IPS-18a (cell line): Measurements from ENCODE around the gene GSTP1.
"Not testable (repeated sequence)": the region's sequence is repeated elsewhere in the genome, so short reads cannot be mapped to it uniquely, and the experiment has no call there.

Experiments used
- H3K27ac ChIP-seq: one replicate; pipeline ENCODE4 v1.5.1; 2013; ENCODE audit warnings: low read length
- H3K27me3 ChIP-seq: one replicate; pipeline ENCODE4 v1.6.1; 2013; ENCODE audit warnings: mild to moderate bottlenecking, low read length; ENCODE audit not compliant: control insufficient read depth, insufficient read depth
- H3K36me3 ChIP-seq: one replicate; pipeline ENCODE4 v1.6.1; 2013; ENCODE audit warnings: low read depth, low read length; ENCODE audit not compliant: control insufficient read depth
- H3K4me1 ChIP-seq: one replicate; pipeline ENCODE4 v1.6.1; 2013; ENCODE audit warnings: low read depth, low read length; ENCODE audit not compliant: control insufficient read depth
- H3K4me3 ChIP-seq: one replicate; pipeline ENCODE4 v1.5.1; 2013; ENCODE audit warnings: low read length
- H3K9ac ChIP-seq: one replicate; pipeline ENCODE4 v1.6.1; 2013; ENCODE audit warnings: mild to moderate bottlenecking, low read length, moderate library complexity
- H3K9me3 ChIP-seq: one replicate; pipeline ENCODE4 v1.6.1; 2013; ENCODE audit warnings: low read depth, low read length; ENCODE audit not compliant: control insufficient read depth

The GSTP1 gene

DNA sequence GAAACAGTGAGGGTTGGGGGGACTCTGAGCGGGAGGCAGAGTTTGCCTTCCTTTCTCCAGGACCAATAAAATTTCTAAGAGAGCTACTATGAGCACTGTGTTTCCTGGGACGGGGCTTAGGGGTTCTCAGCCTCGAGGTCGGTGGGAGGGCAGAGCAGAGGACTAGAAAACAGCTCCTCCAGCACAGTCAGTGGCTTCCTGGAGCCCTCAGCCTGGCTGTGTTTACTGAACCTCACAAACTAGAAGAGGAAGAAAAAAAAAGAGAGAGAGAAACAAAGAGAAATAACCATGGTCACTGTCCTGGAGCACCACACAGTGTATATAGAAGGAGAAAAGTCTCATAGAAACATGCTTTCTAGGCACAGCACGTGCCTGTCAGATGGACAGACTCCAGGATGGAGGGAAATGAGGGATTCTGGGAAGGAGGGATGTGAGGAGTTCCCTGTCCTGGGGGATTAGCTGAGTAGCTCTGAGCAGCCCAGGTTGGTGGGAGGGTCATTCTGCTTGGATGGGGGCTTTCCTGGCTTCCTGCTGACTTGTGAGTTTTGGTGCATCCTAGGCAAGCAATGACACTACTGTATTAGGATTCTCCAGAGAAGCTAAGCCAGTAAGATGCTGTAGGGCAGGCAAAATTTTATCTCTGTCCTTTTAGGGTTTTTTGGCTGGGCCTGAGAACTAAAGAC is 3.1 kb downstream of the GSTP1 start:
- Histone ChIP-seq H3K4me1 (peaks cover 19% of the 10 kb centered on the region), H3K27ac (no peak overlapping the region), H3K9me3 (no peaks in the 10 kb centered on the region), H3K9ac (no peak overlapping the region), H3K4me3 (no peak overlapping the region), H3K36me3 (peaks cover 29% of the 10 kb centered on the region), H3K27me3 (no peaks in the 10 kb centered on the region)

DNA sequence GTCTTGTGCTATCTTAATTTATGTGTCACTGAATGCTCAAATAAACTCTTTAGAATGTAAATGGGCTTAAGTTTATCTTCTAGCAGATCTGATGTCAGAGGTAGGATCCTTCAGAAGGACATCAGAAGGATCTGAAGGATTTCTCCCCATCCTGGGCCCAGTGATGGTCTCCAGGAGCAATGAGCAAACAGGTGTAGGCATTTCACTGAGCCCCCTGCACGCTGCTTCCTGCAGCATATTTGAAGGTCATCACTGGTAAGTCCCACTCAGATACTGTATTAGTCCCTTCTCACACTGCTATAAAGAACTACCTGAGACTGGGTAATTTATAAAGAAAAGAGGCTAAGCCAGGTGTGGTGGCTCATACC is 4.5 kb downstream of the GSTP1 start:
- no peak overlapping the region for H3K4me3 ChIP-seq
- H3K27ac ChIP-seq: no peak overlapping the region
- no peaks in the 10 kb centered on the region for H3K9me3 ChIP-seq
- H3K27me3 ChIP-seq: no peaks in the 10 kb centered on the region
- peaks cover 8% of the 10 kb centered on the region for H3K4me1 ChIP-seq
- no peak overlapping the region for H3K9ac ChIP-seq
- H3K36me3 ChIP-seq: peaks cover 29% of the 10 kb centered on the region

DNA sequence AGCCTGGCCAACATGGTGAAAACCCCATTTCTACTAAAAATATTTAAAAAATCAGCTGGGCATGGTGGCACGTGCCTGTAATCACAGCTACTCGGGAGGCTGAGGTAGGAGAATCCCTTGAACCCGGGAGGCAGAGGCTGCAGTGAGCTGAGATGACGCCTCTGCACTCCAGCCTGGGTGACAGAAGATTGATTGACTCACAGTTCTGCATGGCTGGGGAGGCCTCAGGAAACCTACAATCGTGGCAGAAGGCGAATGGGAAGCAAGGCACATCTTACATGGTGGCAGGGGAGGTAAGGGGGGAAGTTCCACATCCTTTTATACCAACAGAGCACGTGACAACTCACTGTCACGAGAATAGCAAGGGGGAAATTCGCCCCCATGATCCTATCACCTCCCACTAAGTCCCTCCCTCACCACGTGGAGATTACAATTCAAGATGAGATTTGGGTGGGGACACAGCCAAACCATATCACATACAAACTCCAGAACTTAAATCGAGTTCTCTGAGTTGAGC is 5.3 kb downstream of the GSTP1 start:
- not testable (repeated sequence) for H3K27me3 ChIP-seq, H3K4me3 ChIP-seq, H3K9me3 ChIP-seq, H3K4me1 ChIP-seq, H3K9ac ChIP-seq, H3K27ac ChIP-seq
- peaks cover 29% of the 10 kb centered on the region for H3K36me3 ChIP-seq

DNA sequence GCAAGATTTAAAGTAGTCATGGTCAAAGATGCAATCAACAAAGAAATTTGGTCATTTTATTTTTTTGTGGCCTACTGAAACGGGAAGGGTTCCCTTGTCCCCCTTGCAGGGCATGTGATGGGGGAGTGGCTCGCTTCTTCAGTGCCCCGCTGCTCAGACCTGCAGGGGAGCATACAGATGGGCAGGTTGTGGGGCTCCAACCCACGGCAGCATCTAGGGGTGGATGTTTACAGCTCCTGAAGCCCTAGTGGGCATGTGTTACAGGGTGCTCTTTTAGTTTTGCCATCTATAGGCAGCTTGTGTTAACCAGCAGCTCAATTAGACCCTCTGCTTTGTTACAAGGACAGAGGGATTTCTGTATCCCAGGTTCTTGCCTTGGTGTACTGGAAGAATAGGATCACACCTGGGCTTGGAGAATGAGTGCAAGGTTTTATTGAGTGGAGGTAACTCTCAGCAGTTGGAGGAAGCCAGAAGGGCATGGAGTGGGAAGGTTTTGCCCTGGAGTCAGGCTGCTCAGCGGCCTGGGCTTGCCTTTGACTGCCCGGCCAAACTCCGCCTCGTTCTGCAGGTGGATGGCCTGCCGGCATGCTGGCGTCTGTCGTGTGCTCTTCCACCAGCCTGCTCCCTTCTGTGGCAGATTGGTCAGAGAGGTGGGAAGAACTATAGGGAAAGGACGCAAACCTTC is 9.4 kb downstream of the GSTP1 start:
- H3K9ac ChIP-seq: no peak overlapping the region
- no peak overlapping the region for H3K27ac ChIP-seq
- H3K4me3 ChIP-seq: no peak overlapping the region
- H3K36me3 ChIP-seq: no peaks in the 10 kb centered on the region
- H3K27me3 ChIP-seq: no peaks in the 10 kb centered on the region
- H3K9me3 ChIP-seq: peaks cover 4% of the 10 kb centered on the region
- no peaks in the 10 kb centered on the region for H3K4me1 ChIP-seq

DNA sequence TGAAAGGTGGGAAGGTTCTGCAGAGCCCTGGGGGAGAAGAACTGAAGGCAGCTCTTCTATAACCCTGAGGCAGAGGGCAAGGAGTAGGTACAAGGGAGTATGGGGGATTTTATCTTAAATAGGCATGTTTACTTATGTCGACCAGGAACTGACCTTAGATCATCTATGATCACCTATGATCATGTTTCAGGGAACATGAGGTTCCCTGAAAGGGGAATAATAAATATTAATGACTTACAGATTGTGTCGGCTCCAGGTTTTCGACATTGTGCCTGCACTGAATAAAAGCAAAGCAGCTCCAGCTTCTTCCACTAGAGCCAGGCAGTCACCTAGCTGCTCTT is 9.9 kb downstream of the GSTP1 start:
- H3K9ac ChIP-seq: no peak overlapping the region
- no peaks in the 10 kb centered on the region for H3K4me1 ChIP-seq
- H3K27ac ChIP-seq: no peak overlapping the region
- peaks cover 4% of the 10 kb centered on the region for H3K9me3 ChIP-seq
- no peaks in the 10 kb centered on the region for H3K27me3 ChIP-seq
- no peaks in the 10 kb centered on the region for H3K36me3 ChIP-seq
- no peak overlapping the region for H3K4me3 ChIP-seq

DNA sequence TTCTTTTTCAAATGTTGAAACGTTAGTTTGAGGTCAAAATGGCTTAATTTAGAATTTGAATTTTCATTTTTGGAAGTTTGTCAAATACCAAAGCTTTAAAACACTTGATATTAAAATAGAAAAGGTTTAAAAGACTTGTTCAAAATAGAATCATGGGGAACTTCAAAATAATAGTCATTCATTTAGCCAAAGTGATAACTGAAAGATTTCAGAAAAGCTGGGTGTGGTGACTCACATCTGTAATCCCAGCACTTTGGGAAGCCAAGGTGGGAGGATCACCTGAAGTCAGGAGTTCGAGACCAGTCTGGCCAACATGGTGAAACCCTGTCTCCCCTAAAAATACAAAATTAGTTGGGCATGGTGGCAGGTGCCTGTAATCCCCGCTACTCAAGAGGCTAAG is 10.9 kb downstream of the GSTP1 start:
- H3K27me3 ChIP-seq: no peaks in the 10 kb centered on the region
- no peak overlapping the region for H3K9ac ChIP-seq
- H3K4me3 ChIP-seq: no peak overlapping the region
- H3K27ac ChIP-seq: no peak overlapping the region
- H3K4me1 ChIP-seq: no peaks in the 10 kb centered on the region
- no peaks in the 10 kb centered on the region for H3K36me3 ChIP-seq
- peaks cover 4% of the 10 kb centered on the region for H3K9me3 ChIP-seq

- Histone ChIP-seq H3K36me3 (no peaks in the 10 kb centered on the region), H3K4me3 (no peak overlapping the region), H3K9me3 (peaks cover 4% of the 10 kb centered on the region), H3K9ac (no peak overlapping the region), H3K27me3 (no peaks in the 10 kb centered on the region), H3K27ac (no peak overlapping the region), H3K4me1 (no peaks in the 10 kb centered on the region)
These were observed 13.2 kb downstream of the GSTP1 start for GRCh38 chr11:67596753-67597300.

GRCh38 chr11:67597458-67597857 is 13.8 kb downstream of the GSTP1 start:
- H3K27ac ChIP-seq, H3K4me3 ChIP-seq, H3K9me3 ChIP-seq, H3K27me3 ChIP-seq, H3K36me3 ChIP-seq, H3K4me1 ChIP-seq, H3K9ac ChIP-seq: not testable (repeated sequence)

- not testable (repeated sequence) for H3K27ac ChIP-seq, H3K4me3 ChIP-seq, H3K9me3 ChIP-seq, H3K9ac ChIP-seq, H3K4me1 ChIP-seq, H3K27me3 ChIP-seq, H3K36me3 ChIP-seq
These were observed 14.4 kb downstream of the GSTP1 start for GRCh38 chr11:67597963-67598362.

- no peak overlapping the region for H3K27ac ChIP-seq
These were observed 15.5 kb downstream of the GSTP1 start for GRCh38 chr11:67599149-67599548.

DNA sequence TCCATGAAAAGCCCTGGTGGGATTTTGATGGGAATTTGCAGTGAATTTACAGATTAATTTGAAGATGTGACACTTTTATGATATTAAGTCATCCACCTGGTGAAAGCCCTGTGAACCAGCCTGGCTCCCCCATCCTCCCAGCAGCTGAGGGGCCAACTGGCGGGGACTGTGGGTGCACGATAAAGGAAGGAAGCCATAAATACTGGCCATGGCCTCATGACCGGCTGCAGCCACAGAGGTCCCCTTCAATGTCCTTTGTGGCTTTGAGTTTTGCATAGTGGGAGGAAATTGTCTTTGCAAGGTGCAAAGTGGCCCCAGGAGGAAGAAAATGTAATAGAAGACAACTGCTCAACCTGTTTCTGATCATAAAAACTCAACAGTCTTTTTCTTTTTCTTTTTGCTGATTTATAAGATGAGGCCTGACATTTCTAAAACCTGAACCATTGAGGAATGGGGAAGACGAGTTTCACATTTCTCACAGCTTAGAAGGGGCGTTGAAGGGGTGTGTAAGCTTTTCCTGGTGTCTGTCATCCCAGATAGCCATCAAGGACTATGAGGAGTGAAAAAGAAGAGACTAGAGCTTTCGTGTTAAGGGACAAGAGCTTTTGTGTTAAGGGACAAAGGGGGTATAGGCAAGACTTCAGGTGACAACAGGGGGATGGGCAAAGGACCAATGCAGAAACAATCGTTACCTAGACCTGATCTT is 16.9 kb downstream of the GSTP1 start:
- no peak overlapping the region for H3K27ac ChIP-seq
- H3K9me3 ChIP-seq: peaks cover 4% of the 10 kb centered on the region
- peaks cover 4% of the 10 kb centered on the region for H3K27me3 ChIP-seq
- H3K4me3 ChIP-seq: no peak overlapping the region
- no peak overlapping the region for H3K9ac ChIP-seq
- H3K4me1 ChIP-seq: no peaks in the 10 kb centered on the region
- no peaks in the 10 kb centered on the region for H3K36me3 ChIP-seq

More at GRCh38 chr11:67599149-67599548, 15.5 kb downstream of the GSTP1 start:
- H3K4me3 ChIP-seq: no peak overlapping the region
- peaks cover 4% of the 10 kb centered on the region for H3K9me3 ChIP-seq
- no peaks in the 10 kb centered on the region for H3K36me3 ChIP-seq
- no peak overlapping the region for H3K9ac ChIP-seq
- no peaks in the 10 kb centered on the region for H3K4me1 ChIP-seq
- H3K27me3 ChIP-seq: no peaks in the 10 kb centered on the region
